Tibial nerve (tissue), 3 donors: ENCODE measurements around the gene XAGE1B.
"Not testable (repeated sequence)": the region's sequence is repeated elsewhere in the genome, so short reads cannot be mapped to it uniquely, and the experiment has no call there.

ENCODE experiments used
- POLR2A ChIP-seq, 2 donors: fragments of 450-650 bp; IDR thresholded peaks; one replicate each; pipeline ENCODE4 v1.6.1; 2017; ENCODE audit warnings: antibody characterized with exemption in 2 of 2, mild to moderate bottlenecking in 2 of 2, moderate library complexity in 2 of 2
- TF ChIP-seq, protein P1 (sequence below), 5 experiments: fragments of 200-600 bp in 3 of 5; fragments of 450-650 bp in 2 of 5; sonication (generic) in 3 of 5; IDR thresholded peaks; one replicate each; pipeline ENCODE4 v1.5.1; 2016 to 2019; ENCODE audit warnings: antibody characterized with exemption in 5 of 5, mild to moderate bottlenecking in 3 of 5, moderate library complexity in 2 of 5

DNA sequence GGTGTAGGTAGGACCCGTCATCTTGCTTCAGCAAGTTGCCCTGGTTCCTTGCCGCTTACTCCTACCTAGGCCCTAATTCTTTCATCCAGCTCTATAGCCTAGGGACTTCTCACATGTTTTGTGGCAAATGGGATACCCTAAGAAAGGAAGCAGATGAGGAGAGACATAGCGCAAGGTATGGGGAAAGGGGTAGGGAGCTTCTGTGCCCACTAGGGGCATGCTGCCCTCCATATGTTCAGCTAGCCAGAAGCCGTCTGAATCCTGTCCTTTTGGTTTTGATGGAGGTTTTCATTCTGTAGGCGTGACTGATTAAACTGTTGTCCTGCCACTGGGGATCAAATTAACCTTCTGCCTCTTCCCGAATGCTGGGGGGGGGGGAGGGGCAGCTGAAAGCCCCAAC, 5.7 kb downstream of the XAGE1B start:
- not testable (repeated sequence) for TF ChIP-seq POLR2A (IDR thresholded peaks at IDR 0.05)
- TF ChIP-seq, protein P1, sequence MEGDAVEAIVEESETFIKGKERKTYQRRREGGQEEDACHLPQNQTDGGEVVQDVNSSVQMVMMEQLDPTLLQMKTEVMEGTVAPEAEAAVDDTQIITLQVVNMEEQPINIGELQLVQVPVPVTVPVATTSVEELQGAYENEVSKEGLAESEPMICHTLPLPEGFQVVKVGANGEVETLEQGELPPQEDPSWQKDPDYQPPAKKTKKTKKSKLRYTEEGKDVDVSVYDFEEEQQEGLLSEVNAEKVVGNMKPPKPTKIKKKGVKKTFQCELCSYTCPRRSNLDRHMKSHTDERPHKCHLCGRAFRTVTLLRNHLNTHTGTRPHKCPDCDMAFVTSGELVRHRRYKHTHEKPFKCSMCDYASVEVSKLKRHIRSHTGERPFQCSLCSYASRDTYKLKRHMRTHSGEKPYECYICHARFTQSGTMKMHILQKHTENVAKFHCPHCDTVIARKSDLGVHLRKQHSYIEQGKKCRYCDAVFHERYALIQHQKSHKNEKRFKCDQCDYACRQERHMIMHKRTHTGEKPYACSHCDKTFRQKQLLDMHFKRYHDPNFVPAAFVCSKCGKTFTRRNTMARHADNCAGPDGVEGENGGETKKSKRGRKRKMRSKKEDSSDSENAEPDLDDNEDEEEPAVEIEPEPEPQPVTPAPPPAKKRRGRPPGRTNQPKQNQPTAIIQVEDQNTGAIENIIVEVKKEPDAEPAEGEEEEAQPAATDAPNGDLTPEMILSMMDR (IDR thresholded peaks at IDR 0.05): not testable (repeated sequence)
